ENCODE measurements around the gene VSIR.

The VSIR gene

GRCh38 chr10:71799608-71800453 lies 26.5 kb upstream of the VSIR start:
- in situ Hi-C loops (cut with HindIII; ENCODE audit: low sequenced_read_pairs), result no loop called here
- H3K4me3 ChIP-seq (ENCODE audit: low read depth, low read length), result no peak overlapping the region
- no peak for DNase-seq (ENCODE audit: low read depth, low spot score)
- no peak for TF ChIP-seq CTCF (IDR thresholded peaks at IDR 0.05; ENCODE audit: low read depth, low read length)

- no peak for DNase-seq (ENCODE audit: low read depth, low spot score)
- TF ChIP-seq CTCF (IDR thresholded peaks at IDR 0.05; ENCODE audit: low read depth, low read length), result no peak
- no peak overlapping the region for H3K4me3 ChIP-seq (ENCODE audit: low read depth, low read length)
- in situ Hi-C loops (cut with HindIII; ENCODE audit: low sequenced_read_pairs), result no loop called here
These were observed 25.8 kb upstream of the VSIR start for GRCh38 chr10:71799112-71799511.

GRCh38 chr10:71798308-71798624 lies 24.9 kb upstream of the VSIR start:
- no peak overlapping the region for H3K4me3 ChIP-seq (ENCODE audit: low read depth, low read length)
- in situ Hi-C loops (cut with HindIII; ENCODE audit: low sequenced_read_pairs), result no loop called here
- no peak for DNase-seq (ENCODE audit: low read depth, low spot score)
- no peak for TF ChIP-seq CTCF (IDR thresholded peaks at IDR 0.05; ENCODE audit: low read depth, low read length)

GRCh38 chr10:71797533-71798307 lies 24.4 kb upstream of the VSIR start:
- no peak overlapping the region for H3K4me3 ChIP-seq (ENCODE audit: low read depth, low read length)
- no peak for TF ChIP-seq CTCF (IDR thresholded peaks at IDR 0.05; ENCODE audit: low read depth, low read length)
- in situ Hi-C loops (cut with HindIII; ENCODE audit: low sequenced_read_pairs), result no loop called here
- DNase-seq (ENCODE audit: low read depth, low spot score), result no peak

GRCh38 chr10:71796749-71797405 lies 23.6 kb upstream of the VSIR start:
- H3K4me3 ChIP-seq (ENCODE audit: low read depth, low read length), result no peak overlapping the region
- no peak for DNase-seq (ENCODE audit: low read depth, low spot score)
- no peak for TF ChIP-seq CTCF (IDR thresholded peaks at IDR 0.05; ENCODE audit: low read depth, low read length)
- in situ Hi-C loops (cut with HindIII; ENCODE audit: low sequenced_read_pairs), result no loop called here

GRCh38 chr10:71795248-71795647 lies 21.9 kb upstream of the VSIR start:
- peak; percentile 19 for DNase-seq (ENCODE audit: low read depth, low spot score)

More at GRCh38 chr10:71795248-71795647, 21.9 kb upstream of the VSIR start:
- no peak for TF ChIP-seq CTCF (IDR thresholded peaks at IDR 0.05; ENCODE audit: low read depth, low read length)
- H3K4me3 ChIP-seq (ENCODE audit: low read depth, low read length), result no peak overlapping the region
- in situ Hi-C loops (cut with HindIII; ENCODE audit: low sequenced_read_pairs), result no loop called here

Data from astrocyte of the spinal cord (primary cell).